ENCODE data around the gene KCTD4. TPM values are rescaled to one million over a fixed set of nuclear protein-coding genes. Genes with fewer than 3 reads are reported as not detected.

The KCTD4 gene
- total RNA-seq, 1 experiment from 2014 or later: not detected

DNA sequence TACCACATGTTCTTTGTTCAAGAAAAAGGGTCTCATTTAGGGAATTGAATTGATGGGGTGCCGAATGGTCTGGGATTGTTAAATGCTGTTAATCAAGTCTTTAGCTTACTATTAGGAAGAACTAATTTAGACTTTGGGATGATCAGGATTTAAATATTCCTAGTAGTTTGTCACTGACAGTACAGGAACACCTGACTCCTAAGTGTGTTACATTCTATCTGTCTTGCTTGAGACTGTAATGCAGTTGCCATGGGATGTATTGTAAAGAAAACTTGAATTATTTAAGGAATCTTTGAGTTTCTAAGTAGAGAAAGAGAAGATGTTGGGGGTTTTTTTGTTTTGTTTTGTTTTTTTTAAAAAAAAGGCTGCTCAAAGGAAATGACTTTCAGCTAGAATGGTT lies 17.8 kb upstream of the KCTD4 start:
- intact Hi-C loops (cut with micrococcal nuclease; ENCODE audit: unreplicated experiment): no loop called here
- Mint-ChIP-seq H3K36me3 (ENCODE audit: insufficient read depth, unreplicated experiment) (no peaks in the 10 kb centered on the region), H3K27me3 (ENCODE audit: insufficient read depth, unreplicated experiment) (no peaks in the 10 kb centered on the region), H3K27ac (ENCODE audit: unreplicated experiment) (no peak overlapping the region), H3K4me1 (ENCODE audit: low read depth, unreplicated experiment) (no peaks in the 10 kb centered on the region), H3K4me3 (ENCODE audit: unreplicated experiment) (no peak overlapping the region), H3K9me3 (ENCODE audit: unreplicated experiment) (no peaks in the 10 kb centered on the region)
- Histone ChIP-seq H3K4me1 (peaks cover 9% of the 10 kb centered on the region; the same call in 1 of the 2 replicates), H3K9me3 (no peaks in the 10 kb centered on the region), H3K36me3 (ENCODE audit: control insufficient read depth, insufficient read depth, low read length) (no peaks in the 10 kb centered on the region), H3K4me3 (ENCODE audit: low read depth, low read length) (no peak overlapping the region), H3K27me3 (replicated peaks; ENCODE audit: control insufficient read depth, insufficient read depth, low read length) (no peaks in the 10 kb centered on the region)
- BruUV-seq (replicated peaks): no TSS peak
- no peak for DNase-seq
- ChIA-PET POLR2A (no interaction called here), CTCF (no interaction called here)
- TF ChIP-seq, protein P1, sequence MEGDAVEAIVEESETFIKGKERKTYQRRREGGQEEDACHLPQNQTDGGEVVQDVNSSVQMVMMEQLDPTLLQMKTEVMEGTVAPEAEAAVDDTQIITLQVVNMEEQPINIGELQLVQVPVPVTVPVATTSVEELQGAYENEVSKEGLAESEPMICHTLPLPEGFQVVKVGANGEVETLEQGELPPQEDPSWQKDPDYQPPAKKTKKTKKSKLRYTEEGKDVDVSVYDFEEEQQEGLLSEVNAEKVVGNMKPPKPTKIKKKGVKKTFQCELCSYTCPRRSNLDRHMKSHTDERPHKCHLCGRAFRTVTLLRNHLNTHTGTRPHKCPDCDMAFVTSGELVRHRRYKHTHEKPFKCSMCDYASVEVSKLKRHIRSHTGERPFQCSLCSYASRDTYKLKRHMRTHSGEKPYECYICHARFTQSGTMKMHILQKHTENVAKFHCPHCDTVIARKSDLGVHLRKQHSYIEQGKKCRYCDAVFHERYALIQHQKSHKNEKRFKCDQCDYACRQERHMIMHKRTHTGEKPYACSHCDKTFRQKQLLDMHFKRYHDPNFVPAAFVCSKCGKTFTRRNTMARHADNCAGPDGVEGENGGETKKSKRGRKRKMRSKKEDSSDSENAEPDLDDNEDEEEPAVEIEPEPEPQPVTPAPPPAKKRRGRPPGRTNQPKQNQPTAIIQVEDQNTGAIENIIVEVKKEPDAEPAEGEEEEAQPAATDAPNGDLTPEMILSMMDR (IDR thresholded peaks at IDR 0.05; ENCODE audit: insufficient read depth in 1 of 2, low read depth in 1 of 2, low read length in 1 of 2, severe bottlenecking in 1 of 2, unreplicated experiment in 1 of 2): no peak

- H3K4me3 ChIP-seq (ENCODE audit: low read depth, low read length): no peak overlapping the region
- H3K4me1 ChIP-seq: peaks cover 9% of the 10 kb centered on the region; the same call in 1 of the 2 replicates
- no peak overlapping the region for H3K4me3 Mint-ChIP-seq (ENCODE audit: unreplicated experiment)
- intact Hi-C loops (cut with micrococcal nuclease; ENCODE audit: unreplicated experiment): no loop called here
- H3K27me3 Mint-ChIP-seq (ENCODE audit: insufficient read depth, unreplicated experiment): no peaks in the 10 kb centered on the region
- no peaks in the 10 kb centered on the region for H3K36me3 ChIP-seq (ENCODE audit: control insufficient read depth, insufficient read depth, low read length)
- CTCF ChIA-PET: no interaction called here
- no peaks in the 10 kb centered on the region for H3K9me3 ChIP-seq
- H3K27me3 ChIP-seq (replicated peaks; ENCODE audit: control insufficient read depth, insufficient read depth, low read length): no peaks in the 10 kb centered on the region
- DNase-seq: no peak
- no TSS peak for BruUV-seq (replicated peaks)
- no peaks in the 10 kb centered on the region for H3K4me1 Mint-ChIP-seq (ENCODE audit: low read depth, unreplicated experiment)
- no peak overlapping the region for H3K27ac Mint-ChIP-seq (ENCODE audit: unreplicated experiment)
- POLR2A ChIA-PET: no interaction called here
- no peaks in the 10 kb centered on the region for H3K9me3 Mint-ChIP-seq (ENCODE audit: unreplicated experiment)
- H3K36me3 Mint-ChIP-seq (ENCODE audit: insufficient read depth, unreplicated experiment): no peaks in the 10 kb centered on the region
- TF ChIP-seq, protein P1 (IDR thresholded peaks at IDR 0.05; ENCODE audit: insufficient read depth in 1 of 2, low read depth in 1 of 2, low read length in 1 of 2, severe bottlenecking in 1 of 2, unreplicated experiment in 1 of 2): no peak
Measured at GRCh38 chr13:45216193-45216592, 15.3 kb upstream of the KCTD4 start.

DNA sequence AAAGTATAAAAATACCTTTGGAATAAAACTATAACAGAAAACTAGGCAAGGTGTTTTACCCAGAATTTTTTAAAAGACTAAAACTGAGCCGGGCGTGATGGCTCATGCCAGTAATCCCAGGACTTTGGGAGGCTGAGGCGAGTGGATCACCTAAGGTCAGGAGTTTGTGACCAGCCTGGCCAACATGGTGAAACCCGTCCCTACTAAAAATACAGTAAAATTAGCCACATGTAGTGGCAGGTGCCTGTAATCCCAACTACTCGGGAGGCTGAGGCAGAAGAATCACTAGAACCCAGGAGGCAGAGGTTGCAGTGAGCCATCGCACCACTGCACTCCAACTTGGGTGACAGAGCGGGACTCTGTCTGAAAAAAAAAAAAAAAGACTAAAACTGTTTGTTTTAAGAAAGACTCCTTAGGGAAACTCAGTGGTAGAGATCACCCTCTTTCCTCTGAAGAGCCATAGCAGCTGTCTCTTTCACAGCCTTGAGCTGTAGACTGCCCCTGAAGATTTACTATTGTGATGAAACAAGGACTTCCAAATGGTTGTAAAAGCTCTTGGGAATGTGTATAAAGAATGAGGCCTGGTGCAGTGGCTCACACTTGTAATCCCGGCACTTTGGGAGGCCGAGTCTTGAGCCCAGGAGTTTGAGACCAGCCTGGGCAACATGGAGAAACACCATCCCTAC lies 14.7 kb upstream of the KCTD4 start:
- Histone ChIP-seq H3K36me3 (ENCODE audit: control insufficient read depth, insufficient read depth, low read length) (no peaks in the 10 kb centered on the region), H3K9me3 (no peaks in the 10 kb centered on the region), H3K27me3 (replicated peaks; ENCODE audit: control insufficient read depth, insufficient read depth, low read length) (no peaks in the 10 kb centered on the region), H3K4me3 (ENCODE audit: low read depth, low read length) (no peak overlapping the region), H3K4me1 (peaks cover 9% of the 10 kb centered on the region; the same call in 1 of the 2 replicates)
- Mint-ChIP-seq H3K9me3 (ENCODE audit: unreplicated experiment) (no peaks in the 10 kb centered on the region), H3K36me3 (ENCODE audit: insufficient read depth, unreplicated experiment) (peaks cover 6% of the 10 kb centered on the region), H3K27ac (ENCODE audit: unreplicated experiment) (no peak overlapping the region), H3K27me3 (ENCODE audit: insufficient read depth, unreplicated experiment) (no peaks in the 10 kb centered on the region), H3K4me3 (ENCODE audit: unreplicated experiment) (no peak overlapping the region), H3K4me1 (ENCODE audit: low read depth, unreplicated experiment) (no peaks in the 10 kb centered on the region)
- no TSS peak for BruUV-seq (replicated peaks)
- no peak for DNase-seq
- intact Hi-C loops (cut with micrococcal nuclease; ENCODE audit: unreplicated experiment): no loop called here
- ChIA-PET CTCF (no interaction called here), POLR2A (no interaction called here)
- TF ChIP-seq, protein P1 (IDR thresholded peaks at IDR 0.05; ENCODE audit: insufficient read depth in 1 of 2, low read depth in 1 of 2, low read length in 1 of 2, severe bottlenecking in 1 of 2, unreplicated experiment in 1 of 2): no peak

Measured in Caco-2 (cell line).